HL-60 (cell line): ENCODE measurements around the gene AGXT2.

Experiments
- DNase-seq, 2 experiments: peaks; one replicate each; pipeline ENCODE4 v3.0.0-alpha.2; 2010 to 2020; ENCODE audit warnings: low read depth in 1 of 2, low spot score in 1 of 2
- H3K27ac ChIP-seq: fragments of 250-450 bp; sonication (Bioruptor Pico); replicated peaks from 2 replicates; pipeline ENCODE4 v1.5.1; 2020; ENCODE audit warnings: mild to moderate bottlenecking, moderate library complexity
- H3K27me3 ChIP-seq: fragments of 250-450 bp; sonication (Bioruptor Pico); 2 replicates; pipeline ENCODE4 v1.5.1; 2021; ENCODE audit warnings: mild to moderate bottlenecking, moderate library complexity; ENCODE audit not compliant: insufficient read depth, poor library complexity, severe bottlenecking
- H3K4me3 ChIP-seq: replicated peaks from 2 replicates; pipeline ENCODE4 v1.5.1; 2011; ENCODE audit warnings: mild to moderate bottlenecking, control low read depth, low read length; ENCODE audit not compliant: insufficient read depth
- CTCF ChIP-seq: IDR thresholded peaks from one replicate; pipeline ENCODE4 v1.5.1; 2011; ENCODE audit warnings: low read length, control low read depth, inconsistent platforms; ENCODE audit not compliant: insufficient read depth
- GABPA ChIP-seq: IDR thresholded peaks from 2 replicates; pipeline ENCODE4 v1.6.1; 2012; ENCODE audit warnings: low read depth
- POLR2AphosphoS5 ChIP-seq: IDR thresholded peaks from 2 replicates; pipeline ENCODE4 v1.6.1; 2012; ENCODE audit warnings: low read depth
- REST ChIP-seq: IDR thresholded peaks from 2 replicates; pipeline ENCODE4 v1.6.1; 2012; ENCODE audit warnings: low read depth; ENCODE audit not compliant: insufficient replicate concordance
- SPI1 ChIP-seq: IDR thresholded peaks from 2 replicates; pipeline ENCODE4 v1.6.1; 2012; ENCODE audit warnings: low read depth, mild to moderate bottlenecking, borderline replicate concordance

Gene AGXT2

GRCh38 chr5:35032356-35032755 is 15.4 kb downstream of the AGXT2 start:
- Histone ChIP-seq H3K27ac (no peak overlapping the region), H3K27me3 (no peaks in the 10 kb centered on the region), H3K4me3 (no peak overlapping the region)
- TF ChIP-seq POLR2AphosphoS5 (no peak), GABPA (no peak), SPI1 (no peak), REST (no peak), CTCF (no peak)
- DNase-seq: no peak

- Histone ChIP-seq H3K27me3 (no peaks in the 10 kb centered on the region), H3K27ac (no peak overlapping the region), H3K4me3 (no peak overlapping the region)
- DNase-seq: no peak
- no peak for TF ChIP-seq POLR2AphosphoS5
Observed at GRCh38 chr5:35031276-35031675, 16.5 kb downstream of the AGXT2 start.

- H3K27me3 ChIP-seq: no peaks in the 10 kb centered on the region
- H3K4me3 ChIP-seq: no peak overlapping the region
- no peak overlapping the region for H3K27ac ChIP-seq
- DNase-seq: peak in 1 of 2 experiments; percentile 7
- TF ChIP-seq POLR2AphosphoS5 (no peak), CTCF (no peak), SPI1 (no peak), GABPA (no peak), REST (no peak)
Observed at GRCh38 chr5:35030426-35031100, 17.2 kb downstream of the AGXT2 start.

GRCh38 chr5:35029333-35029732 is 18.4 kb downstream of the AGXT2 start:
- DNase-seq: no peak
- TF ChIP-seq CTCF (no peak), SPI1 (no peak), REST (no peak), GABPA (no peak), POLR2AphosphoS5 (no peak)
- Histone ChIP-seq H3K27me3 (no peaks in the 10 kb centered on the region), H3K27ac (no peak overlapping the region), H3K4me3 (no peak overlapping the region)
